Right cardiac atrium (tissue), 5 donors: ENCODE results near the gene LTBP3. TPM values are rescaled to one million over a fixed set of nuclear protein-coding genes. Genes with fewer than 3 reads are reported as not detected.

Source experiments
- ATAC-seq, 2 donors: fragments of 200-7000 bp; cut with Tn5 transposase; one replicate each; pipeline versions ENCODE4 v1.8.0 to v1.9.1; 2020; ENCODE audit warnings: moderate library complexity in 2 of 2, mild to moderate bottlenecking in 1 of 2
- DNase-seq, 3 donors: peaks; one replicate each; pipeline ENCODE4 v3.0.0-alpha.2; 2020
- H3K27ac ChIP-seq: one replicate; pipeline ENCODE4 v1.5.1; 2013; ENCODE audit warnings: mild to moderate bottlenecking, low read length, control low read depth, moderate library complexity
- H3K27me3 ChIP-seq: one replicate; pipeline ENCODE4 v1.6.1; 2013; ENCODE audit not compliant: control insufficient read depth, insufficient read depth
- H3K4me1 ChIP-seq: one replicate; pipeline ENCODE4 v1.6.1; 2013; ENCODE audit warnings: low read length; ENCODE audit not compliant: control insufficient read depth, insufficient read depth
- H3K4me3 ChIP-seq: one replicate; pipeline ENCODE4 v1.5.1; 2013; ENCODE audit warnings: low read length, control low read depth
- H3K9me3 ChIP-seq: one replicate; pipeline ENCODE4 v1.6.1; 2013; ENCODE audit warnings: low read length; ENCODE audit not compliant: control insufficient read depth
- WGBS: extraction: QIAGEN DNeasy Blood & Tissue Kit; methylation state at CpG from one replicate; pipeline ENCODE4 v1.1.7; 2013; 5-methylcytosine and 5-hydroxymethylcytosine counted together
- intact Hi-C, 4 donors: fragments of 100-400 bp; cut with DNase I; formaldehyde crosslinking; loops; one replicate each; pipeline versions ENCODE4 v1.11.0 to v1.14.0; 2022 to 2023
- polyA plus RNA-seq: library from polyadenylated mRNA; stranded (reverse); fragments of 200-250 nt; gene quantifications from one replicate; pipeline ENCODE4 v1.2.3, GENCODE V29; 2013
- total RNA-seq, 4 donors: library from RNA; stranded (reverse); fragmentation: NEBNext Ultra II Directional; extraction: Animal tissue kit (Norgen Biotek cat#: 25700); gene quantifications; one replicate each; pipeline ENCODE4 v1.2.1, GENCODE V29; 2021
- donor health status: healthy with polysubstance abuse.
- donor health status: DM: no; HTN: yes; CAD: no.
- donor health status: DM: no; HTN: no; CAD: no.
- donor health status: DM: no; HTN: yes; CAD: no; lungs with severe emphysema.
- donor health status: DM: yes; HTN: yes; CAD: no.

LTBP3 gene
- total and polyA plus RNA-seq, 5 donors, result 60.2 to 161 (median 134) TPM

- intact Hi-C loops, result no loop called here
- H3K27ac ChIP-seq, result peak overlapping the region; percentile 99
- no peaks in the 10 kb centered on the region for H3K27me3 ChIP-seq
- peaks cover 12% of the 10 kb centered on the region for H3K4me1 ChIP-seq
- no peak overlapping the region for H3K4me3 ChIP-seq
- ATAC-seq (no peak), DNase-seq (peak in 1 of 3 donors; percentile 48)
- 54% methylated on average over 5 of the region's 5 CpGs for WGBS
- no peaks in the 10 kb centered on the region for H3K9me3 ChIP-seq
Observed at GRCh38 chr11:65559535-65559934, 1.4 kb upstream of the LTBP3 start.

- Histone ChIP-seq H3K27me3 (no peaks in the 10 kb centered on the region), H3K4me3 (peak overlapping the region; percentile 90), H3K27ac (peak overlapping the region; percentile 99), H3K9me3 (no peaks in the 10 kb centered on the region), H3K4me1 (peaks cover 12% of the 10 kb centered on the region)
- ATAC-seq (peak; percentile 51 to 68), DNase-seq (peak; percentile 82 to 94 (median 94))
- 26% methylated on average over 19 of the region's 19 CpGs for WGBS
- intact Hi-C loops, result no loop called here
Observed at GRCh38 chr11:65558930-65559509, 861 bp upstream of the LTBP3 start.

GRCh38 chr11:65557280-65558001, 718 bp downstream of the LTBP3 start:
- Histone ChIP-seq H3K4me1 (peaks cover 12% of the 10 kb centered on the region), H3K27me3 (no peaks in the 10 kb centered on the region), H3K9me3 (no peaks in the 10 kb centered on the region), H3K4me3 (peak overlapping the region; percentile 90), H3K27ac (peak overlapping the region; percentile 67)
- intact Hi-C loops, result no loop called here
- WGBS, result 1% methylated on average over 47 of the region's 47 CpGs
- peak in 2 of 3 donors; percentile 75 to 82 for DNase-seq
- ATAC-seq, result no peak

- H3K9me3 ChIP-seq, result no peaks in the 10 kb centered on the region
- WGBS, result 72% methylated on average over 12 of the region's 12 CpGs
- H3K27me3 ChIP-seq, result no peaks in the 10 kb centered on the region
- ATAC-seq, result no peak
- intact Hi-C loops, result no loop called here
- peaks cover 12% of the 10 kb centered on the region for H3K4me1 ChIP-seq
- peak in 1 of 3 donors; percentile 37 for DNase-seq
- peak overlapping the region; percentile 67 for H3K27ac ChIP-seq
- peak overlapping the region; percentile 90 for H3K4me3 ChIP-seq
Observed at GRCh38 chr11:65556470-65557279, 1.5 kb downstream of the LTBP3 start.

- Histone ChIP-seq H3K27ac (peak overlapping the region; percentile 11), H3K27me3 (no peaks in the 10 kb centered on the region), H3K4me1 (peaks cover 9% of the 10 kb centered on the region), H3K9me3 (no peaks in the 10 kb centered on the region), H3K4me3 (no peak overlapping the region)
- peak; percentile 4 to 74 for ATAC-seq
- WGBS, result 21% methylated on average over 6 of the region's 6 CpGs
- intact Hi-C loops, result no loop called here
- peak; percentile 81 to 85 (median 83) for DNase-seq
Observed at GRCh38 chr11:65555693-65556231, 2.4 kb downstream of the LTBP3 start.

GRCh38 chr11:65554842-65555430, 3.2 kb downstream of the LTBP3 start:
- Histone ChIP-seq H3K4me3 (no peak overlapping the region), H3K27ac (no peak overlapping the region), H3K27me3 (no peaks in the 10 kb centered on the region), H3K4me1 (peaks cover 4% of the 10 kb centered on the region), H3K9me3 (no peaks in the 10 kb centered on the region)
- intact Hi-C loops, result no loop called here
- ATAC-seq, result no peak
- 72% methylated on average over 4 of the region's 4 CpGs for WGBS
- DNase-seq, result peak in 1 of 3 donors; percentile 32

GRCh38 chr11:65554057-65554818, 3.9 kb downstream of the LTBP3 start:
- Histone ChIP-seq H3K4me3 (no peak overlapping the region), H3K9me3 (no peaks in the 10 kb centered on the region), H3K4me1 (peaks cover 3% of the 10 kb centered on the region), H3K27me3 (no peaks in the 10 kb centered on the region), H3K27ac (no peak overlapping the region)
- WGBS, result 85% methylated on average over 27 of the region's 27 CpGs
- intact Hi-C loops, result no loop called here
- no peak for ATAC-seq
- peak in 1 of 3 donors; percentile 58 for DNase-seq

GRCh38 chr11:65553301-65554001, 4.7 kb downstream of the LTBP3 start:
- intact Hi-C loops, result no loop called here
- DNase-seq (peak in 2 of 3 donors; percentile 58 to 62), ATAC-seq (no peak)
- no peak overlapping the region for H3K4me3 ChIP-seq
- WGBS, result 64% methylated on average over 37 of the region's 37 CpGs
- H3K9me3 ChIP-seq, result no peaks in the 10 kb centered on the region
- H3K4me1 ChIP-seq, result no peaks in the 10 kb centered on the region
- no peaks in the 10 kb centered on the region for H3K27me3 ChIP-seq
- no peak overlapping the region for H3K27ac ChIP-seq

GRCh38 chr11:65552388-65552951, 5.7 kb downstream of the LTBP3 start:
- H3K27ac ChIP-seq, result no peak overlapping the region

More at GRCh38 chr11:65552388-65552951, 5.7 kb downstream of the LTBP3 start:
- Histone ChIP-seq H3K4me3 (no peak overlapping the region), H3K4me1 (no peaks in the 10 kb centered on the region), H3K9me3 (no peaks in the 10 kb centered on the region), H3K27me3 (no peaks in the 10 kb centered on the region)
- 82% methylated on average over 9 of the region's 9 CpGs for WGBS
- no peak for ATAC-seq
- DNase-seq, result no peak
- intact Hi-C loops, result no loop called here
